GM12873 (cell line): ENCODE results near the gene MKNK1.

Experiments
- CTCF ChIP-seq: IDR thresholded peaks from 2 replicates; pipeline ENCODE4 v1.5.1; 2012; ENCODE audit warnings: low read depth, mild to moderate bottlenecking, moderate library complexity, low read length, control low read depth; ENCODE audit not compliant: insufficient read depth; ENCODE audit errors: missing control alignments

Gene MKNK1

DNA sequence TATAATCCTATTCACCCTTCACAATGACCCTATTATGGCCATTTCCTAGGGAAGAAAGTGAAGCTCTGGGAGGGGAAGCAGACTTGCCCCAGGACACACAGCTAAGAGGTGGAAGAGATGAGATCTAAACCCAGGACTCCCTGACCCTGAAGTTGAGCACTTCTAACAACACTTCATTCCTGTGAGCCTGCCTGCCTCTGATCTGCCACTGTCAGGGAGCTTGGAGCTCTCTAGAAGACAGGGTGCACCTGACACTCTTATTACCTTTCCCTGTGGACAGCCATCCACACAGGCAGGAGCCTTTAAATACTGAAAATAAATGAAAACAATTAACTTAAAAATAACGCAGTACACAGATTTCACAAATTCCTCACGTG is 599 bp downstream of the MKNK1 start:
- no peak for TF ChIP-seq CTCF

GRCh38 chr1:46601257-46602007 is 2.6 kb downstream of the MKNK1 start:
- no peak for TF ChIP-seq CTCF

GRCh38 chr1:46599059-46599970 is 4.8 kb downstream of the MKNK1 start:
- no peak for TF ChIP-seq CTCF

DNA sequence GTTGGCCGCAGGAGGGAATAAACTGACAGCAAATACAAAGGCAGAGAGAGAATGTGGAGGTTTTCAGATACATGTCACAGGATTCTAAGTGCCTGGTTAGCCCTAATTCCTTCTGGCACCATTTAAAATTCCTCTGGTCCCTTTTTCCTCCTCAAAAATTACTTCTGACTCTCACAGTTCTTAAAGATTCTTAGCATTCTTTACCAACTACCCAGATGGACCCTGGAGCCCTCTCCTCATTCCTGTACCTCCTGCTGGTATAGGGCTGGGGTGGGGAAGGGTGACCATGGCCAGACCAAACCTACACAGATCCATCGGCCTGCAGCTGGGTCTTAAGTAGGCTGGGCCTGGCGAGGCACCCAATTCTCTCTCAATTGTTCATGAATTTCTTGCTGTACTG is 7.2 kb downstream of the MKNK1 start:
- TF ChIP-seq CTCF: no peak

DNA sequence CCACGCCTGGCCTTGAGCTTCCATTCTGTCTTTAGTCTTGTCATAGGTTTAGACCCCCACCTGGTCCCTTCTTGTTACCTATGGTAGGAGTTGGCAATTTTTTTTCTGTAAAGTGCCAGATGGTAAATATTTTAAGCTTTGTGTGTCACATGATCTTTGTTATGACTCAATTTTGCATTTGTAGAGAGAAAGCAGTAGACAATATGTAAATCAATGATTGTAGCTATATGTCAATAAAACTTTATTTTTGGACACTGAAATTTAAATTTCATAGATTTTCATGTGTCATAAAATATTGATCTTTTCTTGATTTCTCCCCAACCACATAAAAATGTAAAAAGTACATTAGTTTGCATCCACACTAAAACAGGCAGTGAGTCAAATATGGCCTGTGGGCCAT is 8.0 kb downstream of the MKNK1 start:
- no peak for TF ChIP-seq CTCF

DNA sequence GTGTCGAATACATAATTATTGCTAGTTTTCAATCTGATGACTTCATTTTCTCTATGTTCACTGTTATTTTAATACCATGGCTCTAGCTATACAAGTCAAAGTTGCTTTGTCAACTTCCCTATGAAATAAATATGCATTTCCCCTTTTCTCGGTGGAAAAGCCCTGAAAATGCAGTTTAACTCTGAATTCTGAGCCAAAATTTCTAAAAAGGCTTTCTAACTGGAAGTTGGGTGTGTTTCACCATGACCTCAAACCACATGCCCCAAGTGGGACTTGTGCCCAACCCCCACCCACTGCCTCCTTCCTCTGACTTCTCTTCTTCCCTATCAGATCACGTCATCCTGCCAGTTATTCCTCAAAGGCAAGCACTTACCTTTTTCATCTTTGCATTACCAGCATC is 8.9 kb downstream of the MKNK1 start:
- TF ChIP-seq CTCF: no peak

- no peak for TF ChIP-seq CTCF
Observed at GRCh38 chr1:46594063-46594462, 10.0 kb downstream of the MKNK1 start.
